HepG2 (cell line): ENCODE data around the gene CLIC1. TPM values are rescaled to one million over a fixed set of nuclear protein-coding genes. Genes with fewer than 3 reads are reported as not detected.

Experiments used
- AGO2 ChIP-seq: fragments of 200-400 bp; formaldehyde crosslinking; optimal IDR thresholded peaks from 2 replicates; pipeline ENCODE3; 2017; ENCODE audit warnings: mild to moderate bottlenecking, low read depth, low read length, moderate library complexity
- CEBPB ChIP-seq: IDR thresholded peaks from 2 replicates; pipeline ENCODE4 v1.6.1; 2011; ENCODE audit warnings: low read depth, low read length, improper control_type of control experiment, borderline replicate concordance
- ETV5 ChIP-seq: IDR thresholded peaks from 2 replicates; pipeline ENCODE4 v1.6.1; 2018; ENCODE audit warnings: missing biosample characterization, missing genetic modification reagents, inconsistent platforms, borderline replicate concordance
- FOXK1 ChIP-seq: sonication (generic); formaldehyde crosslinking; IDR thresholded peaks from 2 replicates; pipeline ENCODE4 v1.4.0; 2020; ENCODE audit warnings: low read depth, missing genetic modification reagents, borderline replicate concordance
- JUN ChIP-seq: sonication (generic); formaldehyde crosslinking; IDR thresholded peaks from 2 replicates; pipeline ENCODE4 v1.4.0; 2020; ENCODE audit warnings: mild to moderate bottlenecking, missing genetic modification reagents
- KLF13 ChIP-seq: sonication (generic); formaldehyde crosslinking; IDR thresholded peaks from 2 replicates; pipeline ENCODE4 v1.4.0; 2020; ENCODE audit warnings: mild to moderate bottlenecking, missing genetic modification reagents
- MAFG ChIP-seq: sonication (generic); formaldehyde crosslinking; IDR thresholded peaks from 2 replicates; pipeline ENCODE4 v1.5.1; 2020; ENCODE audit warnings: mild to moderate bottlenecking, missing genetic modification reagents
- MED13 ChIP-seq: sonication (generic); formaldehyde crosslinking; IDR thresholded peaks from 2 replicates; pipeline ENCODE4 v1.5.0; 2020; ENCODE audit warnings: missing genetic modification reagents
- MEIS1 ChIP-seq: sonication (generic); formaldehyde crosslinking; IDR thresholded peaks from 2 replicates; pipeline ENCODE4 v1.9.0; 2021; ENCODE audit warnings: mild to moderate bottlenecking, missing genetic modification reagents, moderate library complexity, borderline replicate concordance
- NR2F1 ChIP-seq, 2 experiments: fragments of 450-650 bp in 1 of 2; formaldehyde crosslinking in 1 of 2; IDR thresholded peaks; 2 replicates each; pipeline versions ENCODE4 v1.5.0 to v1.6.1; 2016 to 2020; ENCODE audit warnings: mild to moderate bottlenecking in 1 of 2, missing compliant biosample characterization in 1 of 2, missing genetic modification reagents in 1 of 2, moderate library complexity in 1 of 2
- PRMT3 ChIP-seq: sonication (generic); formaldehyde crosslinking; IDR thresholded peaks from 2 replicates; pipeline ENCODE4 v1.8.1; 2022; ENCODE audit warnings: low read depth, mild to moderate bottlenecking, moderate library complexity, missing genetic modification reagents, borderline replicate concordance
- SETDB1 ChIP-seq: sonication (generic); formaldehyde crosslinking; IDR thresholded peaks from 2 replicates; pipeline ENCODE4 v1.5.1; 2020; ENCODE audit warnings: missing genetic modification reagents, mild to moderate bottlenecking, borderline replicate concordance
- TBX3 ChIP-seq: fragments of 450-650 bp; IDR thresholded peaks from 2 replicates; pipeline ENCODE4 v1.6.1; 2017; ENCODE audit warnings: antibody characterized with exemption, mild to moderate bottlenecking, inconsistent platforms, borderline replicate concordance
- ZNF225 ChIP-seq: sonication (generic); formaldehyde crosslinking; IDR thresholded peaks from 2 replicates; pipeline ENCODE4 v1.4.0; 2020; ENCODE audit warnings: mild to moderate bottlenecking, missing genetic modification reagents
- ZNF235 ChIP-seq: sonication (generic); formaldehyde crosslinking; IDR thresholded peaks from 2 replicates; pipeline ENCODE4 v1.8.1; 2023; ENCODE audit warnings: mild to moderate bottlenecking, missing genetic modification reagents, borderline replicate concordance
- ZNF30 ChIP-seq: sonication (generic); formaldehyde crosslinking; IDR thresholded peaks from 2 replicates; pipeline ENCODE4 v1.5.0; 2020; ENCODE audit warnings: mild to moderate bottlenecking, missing genetic modification reagents
- ZNF720 ChIP-seq: sonication (generic); formaldehyde crosslinking; IDR thresholded peaks from 2 replicates; pipeline ENCODE4 v1.4.0; 2020; ENCODE audit warnings: missing genetic modification reagents
- ZSCAN21 ChIP-seq: sonication (generic); formaldehyde crosslinking; IDR thresholded peaks from 2 replicates; pipeline ENCODE4 v1.8.0; 2022; ENCODE audit warnings: mild to moderate bottlenecking, missing genetic modification reagents, moderate library complexity, borderline replicate concordance
- polyA plus RNA-seq, 8 experiments: library from polyadenylated mRNA; depleted of rRNA in 3 of 8; stranded (reverse) in 7 of 8; unstranded in 1 of 8; fragments of >200 nt; fragmentation: Illumina TruSeq in 4 of 8; extraction: Trizol in 4 of 8; gene quantifications; 2 replicates each; pipeline versions ENCODE4 v1.2.1 to v1.2.3, GENCODE V29; 2011 to 2016; ENCODE audit warnings: low read depth in 4 of 8, missing spikeins in 1 of 8, mixed read lengths in 1 of 8; ENCODE audit not compliant: insufficient read depth in 1 of 8
- total RNA-seq, 5 experiments: library from RNA; depleted of rRNA; stranded (reverse); fragments of >200 nt; fragmentation: Illumina TruSeq; extraction: Trizol; gene quantifications; 2 replicates each; pipeline ENCODE4 v1.2.3, GENCODE V29; 2016; ENCODE audit warnings: low read depth in 1 of 5
- TF ChIP-seq, protein P1 (sequence below): sonication (generic); formaldehyde crosslinking; IDR thresholded peaks from 2 replicates; pipeline ENCODE4 v1.4.0; 2020; ENCODE audit warnings: missing genetic modification reagents
- TF ChIP-seq, protein P2 (sequence below): IDR thresholded peaks from 2 replicates; pipeline ENCODE4 v1.6.1; 2016; ENCODE audit warnings: low read depth, control low read depth
- TF ChIP-seq, protein P3 (sequence below): sonication (generic); formaldehyde crosslinking; IDR thresholded peaks from 2 replicates; pipeline ENCODE4 v1.5.0; 2020; ENCODE audit warnings: missing genetic modification reagents, mild to moderate bottlenecking, borderline replicate concordance
- TF ChIP-seq, protein P4 (sequence below): sonication (generic); formaldehyde crosslinking; IDR thresholded peaks from 2 replicates; pipeline ENCODE4 v1.8.1; 2023; ENCODE audit warnings: mild to moderate bottlenecking, moderate library complexity, missing genetic modification reagents

CLIC1 gene
- total and polyA plus RNA-seq, 2 of the 13 experiments (the other 11 are each of a cell fraction or from before 2014, with no cell fraction given), result 602 to 891 TPM

DNA sequence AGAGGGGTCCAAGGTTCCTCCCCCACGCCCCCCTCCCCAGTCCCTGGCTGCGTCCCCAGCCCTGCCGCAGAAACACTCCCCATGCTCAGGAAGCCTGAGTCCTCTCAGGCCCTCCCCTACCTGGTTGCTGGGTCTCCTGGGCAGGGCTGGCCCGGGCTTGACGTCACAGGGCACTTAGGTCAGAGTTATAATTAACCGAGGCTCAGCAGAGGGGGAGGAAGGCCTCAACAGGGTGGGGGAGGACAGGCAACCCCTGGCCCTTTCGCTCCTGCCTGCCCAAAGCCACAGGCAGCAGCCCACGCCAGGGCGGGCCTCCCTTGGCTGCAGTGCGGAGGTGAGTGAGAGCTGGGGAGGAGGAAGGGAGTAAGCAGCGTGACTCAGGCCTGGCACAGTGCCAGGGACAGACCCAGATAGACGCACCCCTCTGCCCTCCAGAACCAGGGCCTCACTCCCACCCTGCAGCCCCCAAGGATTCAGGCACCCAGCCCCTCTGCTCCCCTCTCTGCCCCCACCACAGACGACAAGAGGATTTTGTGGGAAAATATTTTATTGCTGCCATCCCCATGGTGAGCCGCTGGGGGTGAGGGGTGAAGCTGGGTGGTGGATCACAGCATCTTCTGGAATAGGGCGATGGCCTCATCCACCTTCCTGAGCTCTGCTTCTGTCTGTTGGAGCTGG is 40.8 kb upstream of the CLIC1 start, which contains the start of gene VWA7 (continued):
- TF ChIP-seq ZNF225 (CRISPR knock-in tag) (no peak), PRMT3 (CRISPR knock-in tag) (no peak), CEBPB (no peak), MAFG (CRISPR knock-in tag) (no peak), ZNF30 (CRISPR knock-in tag) (no peak), NR2F1 (CRISPR knock-in tag; IDR thresholded peaks at IDR 0.05) (peak; percentile 48 to 72; a peak in 2 of 4 replicates), JUN (0 out of 2 replicates have a peak, but pooled peaks have one; percentile 16), FOXK1 (peak; percentile 41; the same call in 1 of the 2 replicates), KLF13 (CRISPR knock-in tag) (no peak), AGO2 (peak; percentile 97), MEIS1 (no peak; the same call in 1 of the 2 replicates), ETV5 (CRISPR knock-in tag) (peak; percentile 47; the same call in 1 of the 2 replicates), ZSCAN21 (CRISPR knock-in tag) (peak; percentile 35; the same call in 1 of the 2 replicates), MED13 (CRISPR knock-in tag) (no peak), ZNF235 (CRISPR knock-in tag) (no peak), SETDB1 (CRISPR knock-in tag) (no peak), ZNF720 (CRISPR knock-in tag) (no peak), TBX3 (no peak)
- TF ChIP-seq, protein P1, sequence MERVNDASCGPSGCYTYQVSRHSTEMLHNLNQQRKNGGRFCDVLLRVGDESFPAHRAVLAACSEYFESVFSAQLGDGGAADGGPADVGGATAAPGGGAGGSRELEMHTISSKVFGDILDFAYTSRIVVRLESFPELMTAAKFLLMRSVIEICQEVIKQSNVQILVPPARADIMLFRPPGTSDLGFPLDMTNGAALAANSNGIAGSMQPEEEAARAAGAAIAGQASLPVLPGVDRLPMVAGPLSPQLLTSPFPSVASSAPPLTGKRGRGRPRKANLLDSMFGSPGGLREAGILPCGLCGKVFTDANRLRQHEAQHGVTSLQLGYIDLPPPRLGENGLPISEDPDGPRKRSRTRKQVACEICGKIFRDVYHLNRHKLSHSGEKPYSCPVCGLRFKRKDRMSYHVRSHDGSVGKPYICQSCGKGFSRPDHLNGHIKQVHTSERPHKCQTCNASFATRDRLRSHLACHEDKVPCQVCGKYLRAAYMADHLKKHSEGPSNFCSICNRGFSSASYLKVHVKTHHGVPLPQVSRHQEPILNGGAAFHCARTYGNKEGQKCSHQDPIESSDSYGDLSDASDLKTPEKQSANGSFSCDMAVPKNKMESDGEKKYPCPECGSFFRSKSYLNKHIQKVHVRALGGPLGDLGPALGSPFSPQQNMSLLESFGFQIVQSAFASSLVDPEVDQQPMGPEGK (CRISPR knock-in tag), result peak; percentile 92
- TF ChIP-seq, protein P2, sequence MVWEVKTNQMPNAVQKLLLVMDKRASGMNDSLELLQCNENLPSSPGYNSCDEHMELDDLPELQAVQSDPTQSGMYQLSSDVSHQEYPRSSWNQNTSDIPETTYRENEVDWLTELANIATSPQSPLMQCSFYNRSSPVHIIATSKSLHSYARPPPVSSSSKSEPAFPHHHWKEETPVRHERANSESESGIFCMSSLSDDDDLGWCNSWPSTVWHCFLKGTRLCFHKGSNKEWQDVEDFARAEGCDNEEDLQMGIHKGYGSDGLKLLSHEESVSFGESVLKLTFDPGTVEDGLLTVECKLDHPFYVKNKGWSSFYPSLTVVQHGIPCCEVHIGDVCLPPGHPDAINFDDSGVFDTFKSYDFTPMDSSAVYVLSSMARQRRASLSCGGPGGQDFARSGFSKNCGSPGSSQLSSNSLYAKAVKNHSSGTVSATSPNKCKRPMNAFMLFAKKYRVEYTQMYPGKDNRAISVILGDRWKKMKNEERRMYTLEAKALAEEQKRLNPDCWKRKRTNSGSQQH (CRISPR knock-in tag), result no peak
- TF ChIP-seq, protein P3, sequence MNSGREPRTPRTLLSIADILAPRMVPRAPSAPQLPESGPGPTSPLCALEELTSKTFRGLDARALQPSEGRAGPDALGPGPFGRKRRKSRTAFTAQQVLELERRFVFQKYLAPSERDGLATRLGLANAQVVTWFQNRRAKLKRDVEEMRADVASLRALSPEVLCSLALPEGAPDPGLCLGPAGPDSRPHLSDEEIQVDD (CRISPR knock-in tag), result 0 out of 2 replicates have a peak, but pooled peaks have one; percentile 53
- TF ChIP-seq, protein P4, sequence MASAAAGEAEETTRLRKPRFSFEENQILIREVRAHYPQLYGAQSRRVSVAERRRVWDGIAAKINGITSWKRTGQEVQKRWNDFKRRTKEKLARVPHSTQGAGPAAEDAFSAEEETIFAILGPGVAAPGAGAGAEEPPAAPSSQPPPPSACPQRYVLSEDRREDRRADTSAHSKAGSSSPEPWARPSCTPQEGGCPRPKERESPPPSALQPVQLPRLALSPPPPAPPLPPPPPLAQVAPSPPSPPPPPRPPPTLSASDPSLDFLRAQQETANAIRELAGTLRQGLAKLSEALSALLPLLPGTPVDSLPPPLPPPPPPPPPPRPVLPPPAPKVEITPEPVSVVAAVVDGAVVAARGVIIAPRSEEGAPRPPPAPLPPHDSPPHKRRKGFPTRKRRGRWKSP (CRISPR knock-in tag), result 0 out of 2 replicates have a peak, but pooled peaks have one; percentile 14
